Activated CD8-positive, alpha-beta memory T cell treated with anti-CD3 and anti-CD28 coated beads for 24 hours (primary cell): Measurements from ENCODE around the gene LRRTM4.
"Not testable (repeated sequence)": the region's sequence is repeated elsewhere in the genome, so short reads cannot be mapped to it uniquely, and the experiment has no call there.

Experiments used
- DNase-seq: peaks from one replicate; pipeline ENCODE4 v3.0.0-alpha.2; 2020

LRRTM4 gene

DNA sequence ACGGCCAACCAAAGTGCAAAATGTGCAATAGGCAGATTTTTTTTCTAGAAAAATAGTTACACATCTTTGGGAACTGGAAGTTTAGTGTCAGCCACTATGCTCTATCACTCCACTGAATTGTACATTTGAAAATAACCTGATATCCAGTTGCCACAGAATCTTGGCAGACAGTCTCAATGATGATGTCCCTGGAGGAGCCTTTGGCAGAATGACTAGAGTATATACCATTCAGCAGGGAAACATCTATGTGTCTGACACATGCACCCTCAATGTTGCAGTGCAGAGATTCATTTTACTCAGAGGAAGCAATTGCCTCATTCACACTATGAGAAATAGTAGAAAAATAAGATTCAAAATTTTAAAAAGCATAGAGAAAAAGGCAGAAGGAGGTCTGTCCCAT is 475.8 kb downstream of the LRRTM4 start:
- DNase-seq, result no peak

DNA sequence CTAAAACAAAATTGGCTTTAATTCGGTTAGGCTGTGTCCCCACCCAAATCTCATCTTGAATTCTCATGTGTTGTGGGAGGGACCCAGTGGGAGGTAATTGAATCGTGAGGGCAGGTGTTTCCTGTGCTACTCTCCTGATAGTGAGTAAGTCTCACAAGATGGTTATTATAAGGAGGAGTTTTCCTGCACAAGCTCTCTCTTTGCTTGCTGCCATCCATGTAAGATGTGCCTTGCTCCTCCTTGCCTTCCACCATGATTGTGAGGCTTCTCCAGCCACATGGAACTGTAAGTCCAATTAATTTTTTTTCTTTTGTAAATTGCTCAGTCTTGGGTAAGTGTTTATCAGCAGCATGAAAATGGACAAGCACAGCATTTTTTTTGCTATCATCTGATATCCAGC is 476.7 kb downstream of the LRRTM4 start:
- DNase-seq, result not testable (repeated sequence)

DNA sequence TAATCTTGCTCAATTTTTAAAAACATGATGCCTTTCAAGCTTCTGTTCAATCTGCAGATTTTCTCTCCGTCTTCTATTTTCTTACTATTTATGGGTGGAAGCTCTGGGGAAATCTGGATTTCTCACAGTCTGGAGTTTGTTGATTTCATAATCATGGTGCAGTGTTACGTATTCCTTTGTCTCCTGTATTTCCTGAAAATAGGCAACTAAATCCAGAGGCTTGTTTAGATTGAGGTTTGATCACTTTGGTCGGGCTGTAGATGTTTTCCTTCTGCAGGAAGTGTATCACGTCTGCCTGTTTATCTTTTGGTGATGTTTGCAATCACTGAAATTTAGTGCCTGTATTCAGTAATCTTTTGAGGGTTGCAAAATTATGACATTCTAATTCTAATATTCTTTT is 487.7 kb downstream of the LRRTM4 start:
- no peak for DNase-seq

DNA sequence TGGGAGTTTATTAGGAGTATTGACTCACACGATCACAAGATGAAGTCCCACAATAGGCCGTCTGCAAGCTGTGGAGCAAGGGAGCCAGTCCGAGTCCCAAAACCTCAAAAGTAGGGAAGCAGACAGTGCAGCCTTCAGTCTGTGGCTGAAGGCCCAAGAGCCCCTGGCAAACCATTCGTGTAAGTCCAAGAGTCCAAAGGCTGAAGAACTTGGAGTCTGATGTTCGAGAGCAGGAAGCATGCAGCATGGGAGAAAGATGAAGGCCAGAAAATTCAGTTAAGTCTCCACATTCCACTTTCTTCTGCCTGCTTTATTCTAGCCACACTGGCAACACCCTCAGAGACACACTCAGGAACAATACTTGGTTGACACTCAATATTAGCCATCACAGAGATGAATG is 492.9 kb downstream of the LRRTM4 start:
- DNase-seq, result not testable (repeated sequence)

DNA sequence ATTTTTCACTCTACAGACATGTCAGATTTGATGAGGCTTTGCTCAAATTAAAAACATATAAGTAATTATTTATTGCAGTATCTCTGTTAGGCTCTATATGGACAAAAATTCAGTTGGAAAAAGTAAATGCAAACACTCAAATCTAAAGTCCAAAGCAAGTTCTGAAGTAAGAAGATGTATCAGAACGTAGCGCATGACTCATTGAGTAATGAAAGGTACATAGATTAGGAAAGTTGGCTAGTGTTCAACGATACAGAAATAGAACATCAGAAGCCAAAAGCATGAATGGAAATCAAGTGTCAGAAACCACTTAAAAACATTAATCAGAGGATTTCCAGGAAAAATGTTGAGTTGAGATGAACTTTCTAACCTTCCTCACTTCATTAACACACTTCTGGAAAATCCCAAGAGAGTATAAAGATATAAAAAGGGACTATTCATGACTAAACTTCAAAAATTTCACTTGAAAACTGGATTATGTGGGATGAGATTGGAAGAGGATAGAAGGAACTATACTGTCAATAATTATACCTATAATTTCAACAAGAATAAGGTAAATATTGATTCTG is 494.1 kb downstream of the LRRTM4 start:
- DNase-seq, result no peak

DNA sequence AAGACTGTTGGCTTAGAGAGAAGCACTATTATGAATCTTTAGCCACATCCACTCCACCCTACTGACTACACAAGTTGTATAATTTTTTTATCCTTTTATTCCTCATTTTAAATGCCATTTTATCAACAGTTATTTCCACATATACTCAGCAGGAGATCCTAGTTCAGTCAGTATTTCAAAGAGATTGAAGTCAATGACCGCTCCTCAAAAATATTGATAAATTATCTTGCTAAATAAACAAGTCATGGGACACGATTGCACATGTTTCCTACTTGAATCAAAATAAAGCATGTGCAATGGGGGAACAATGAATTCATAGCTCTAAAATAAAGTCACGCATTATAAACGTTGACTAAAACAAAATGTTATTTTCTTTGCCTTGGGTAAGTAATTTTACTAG is 496.5 kb downstream of the LRRTM4 start:
- no peak for DNase-seq

DNA sequence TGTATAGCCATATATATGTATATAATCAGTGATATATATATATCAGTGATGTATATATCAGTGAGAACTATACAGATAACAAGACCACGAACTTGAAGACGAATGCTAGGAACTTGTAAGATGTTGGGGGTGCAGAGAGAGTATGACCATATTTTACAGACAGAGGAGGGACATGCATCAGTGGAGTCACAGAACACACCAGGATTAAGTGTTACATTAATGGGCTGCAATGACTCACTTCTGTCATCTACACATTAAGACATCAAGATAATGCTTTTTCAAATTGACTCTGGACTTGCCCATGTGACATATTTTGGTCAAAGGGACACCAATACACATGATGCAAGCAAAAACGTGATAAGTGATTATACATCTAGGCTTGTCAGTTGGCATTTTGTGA is 501.0 kb downstream of the LRRTM4 start:
- DNase-seq, result no peak

DNA sequence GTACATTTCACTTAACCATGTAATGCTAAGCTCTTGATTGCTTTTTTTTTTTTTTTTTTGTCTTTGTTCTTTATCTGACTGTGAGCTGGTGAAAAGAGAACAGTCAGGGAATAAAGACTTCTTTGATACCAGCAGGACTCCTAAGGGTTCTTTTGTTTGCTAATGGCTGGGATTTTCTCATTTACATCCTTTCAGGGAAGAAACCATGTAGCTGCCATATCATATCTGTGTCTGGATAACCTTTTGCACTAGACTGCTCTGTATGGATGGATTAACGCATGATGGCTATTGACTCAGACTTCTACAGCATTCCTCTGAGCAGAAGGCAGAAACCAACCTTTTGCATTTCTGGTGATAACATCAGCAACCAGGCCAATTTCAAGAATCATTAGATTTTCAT is 504.0 kb downstream of the LRRTM4 start:
- DNase-seq, result no peak

DNA sequence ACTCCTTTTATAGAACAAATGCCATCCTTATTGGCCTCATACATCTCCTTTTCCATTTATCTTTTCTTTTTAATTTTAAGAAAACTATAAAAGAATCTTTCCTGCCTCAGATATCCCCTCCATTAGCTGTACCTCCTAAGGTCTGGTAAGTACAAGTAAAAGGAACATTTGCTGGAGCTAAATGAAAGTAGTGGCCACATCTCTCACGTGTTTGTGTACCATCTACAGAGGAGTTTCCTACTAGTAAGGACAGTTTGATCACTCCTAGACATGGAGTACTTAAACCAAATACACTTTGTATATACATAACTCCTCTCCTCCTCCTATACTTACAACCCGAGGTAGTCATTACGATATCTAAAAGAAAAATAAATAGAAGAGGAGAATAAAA is 504.8 kb downstream of the LRRTM4 start:
- DNase-seq, result no peak

DNA sequence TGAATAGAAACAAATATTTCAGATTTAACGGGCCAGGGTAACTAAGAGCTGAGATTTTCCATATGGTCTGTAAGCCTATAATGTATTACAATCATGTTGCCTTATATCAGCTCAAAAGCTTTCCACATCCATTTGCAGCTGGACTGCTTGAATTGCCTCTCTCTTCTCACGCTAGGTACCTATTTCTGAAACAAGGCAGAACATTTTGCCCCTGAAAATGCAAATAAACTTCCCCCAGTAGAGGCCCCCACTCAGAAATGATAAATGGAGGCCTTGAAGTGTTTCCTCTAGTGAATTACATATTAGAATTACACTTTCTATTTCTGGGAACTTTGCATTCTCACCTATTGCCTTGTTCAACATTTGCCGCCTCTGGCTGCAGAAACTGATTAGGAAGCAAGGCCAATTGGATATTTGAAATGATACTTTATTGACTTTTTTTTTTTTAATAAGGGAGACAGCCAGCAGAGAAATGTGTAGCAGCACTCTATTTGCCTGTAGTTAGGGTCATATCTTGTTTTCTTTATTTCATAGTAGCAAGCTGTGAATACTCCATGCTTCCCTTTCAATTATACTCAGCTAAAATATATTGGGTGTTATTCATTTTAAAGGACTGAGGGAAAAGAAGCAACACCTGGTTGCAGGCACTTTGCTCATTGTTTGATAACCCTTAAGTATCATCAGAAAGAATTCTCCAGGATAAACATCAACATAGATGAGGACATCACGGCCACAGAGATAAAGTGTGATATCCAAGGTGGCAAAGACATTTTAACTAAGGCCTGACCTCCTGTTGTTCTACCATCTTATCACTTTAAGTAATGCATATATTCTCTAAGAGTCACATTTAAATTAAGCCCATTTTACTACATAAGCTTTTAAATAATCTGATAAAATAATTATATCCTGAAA is 505.5 kb downstream of the LRRTM4 start:
- no peak for DNase-seq

DNA sequence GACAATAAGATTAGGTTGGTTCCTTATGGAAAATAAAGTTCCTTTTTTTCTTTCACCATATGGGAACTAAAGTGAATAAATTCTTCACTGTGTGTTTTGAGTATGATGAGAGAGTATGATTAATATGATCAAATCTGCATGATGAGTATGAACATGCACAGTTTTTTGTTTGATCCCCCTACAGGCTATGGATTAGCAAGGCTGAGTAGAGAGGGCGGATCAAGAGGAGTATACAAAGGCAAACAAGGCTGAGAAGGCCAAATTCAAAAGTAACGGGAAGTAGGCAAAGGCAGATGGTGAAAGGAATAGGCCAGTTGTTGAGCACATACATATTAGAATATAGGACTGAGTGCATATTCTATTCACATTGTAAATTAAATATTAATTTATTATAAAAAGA is 508.2 kb downstream of the LRRTM4 start:
- DNase-seq, result no peak

DNA sequence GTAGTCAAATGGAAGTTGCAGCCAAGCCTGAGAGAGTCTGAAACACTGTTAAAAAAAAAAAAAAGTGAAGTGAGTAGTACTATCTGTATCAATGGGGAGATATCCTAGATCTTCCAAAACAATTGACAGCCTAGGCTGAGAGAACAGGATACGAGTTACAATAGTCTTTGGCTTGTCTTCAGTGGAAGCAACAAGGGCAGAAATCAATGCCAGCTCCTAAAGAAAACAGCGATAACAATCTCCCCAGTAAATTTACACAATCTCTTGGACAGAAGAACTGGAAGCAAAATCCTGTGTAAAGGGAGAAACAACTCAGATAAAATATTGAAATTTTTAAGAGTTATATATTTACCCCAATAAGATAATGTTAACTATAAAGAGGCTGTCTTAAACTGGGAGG is 508.7 kb downstream of the LRRTM4 start:
- no peak for DNase-seq

DNA sequence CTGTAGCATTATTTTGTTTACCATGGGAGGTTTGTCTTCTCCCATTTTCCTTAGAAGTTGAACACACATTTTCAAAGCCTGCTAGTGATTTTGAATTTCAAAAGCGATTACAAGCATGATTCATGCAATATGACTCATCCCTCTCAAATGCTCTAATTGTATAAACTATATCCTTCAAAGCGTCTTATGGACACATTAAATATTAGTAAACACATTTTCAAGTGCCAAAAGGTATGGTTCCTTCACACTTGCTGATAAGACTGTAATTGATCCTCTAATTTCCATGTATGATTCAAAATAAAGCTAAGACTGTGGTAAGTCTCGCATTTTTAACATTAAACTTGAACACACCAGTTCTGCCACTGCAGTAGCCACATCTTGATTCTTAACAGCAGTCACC is 512.9 kb downstream of the LRRTM4 start:
- no peak for DNase-seq

DNA sequence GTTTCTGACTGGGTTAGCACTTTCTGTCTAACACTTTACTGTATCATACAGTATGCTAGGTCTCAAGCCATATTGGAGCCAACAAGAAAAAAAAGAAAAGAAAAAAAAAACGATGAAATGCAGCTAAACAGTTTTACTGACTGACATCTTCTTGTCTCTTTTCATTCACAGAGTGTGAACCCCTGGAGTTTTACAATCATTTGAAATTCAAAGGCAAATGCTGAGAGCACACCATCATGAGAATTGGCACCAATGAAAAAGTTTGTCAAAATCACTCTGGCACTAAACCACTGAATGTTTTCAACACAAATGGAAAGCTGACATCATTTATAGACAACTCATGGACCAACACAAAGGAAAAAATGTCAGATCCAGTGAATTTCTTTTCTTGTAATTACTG is 513.3 kb downstream of the LRRTM4 start:
- DNase-seq, result no peak

DNA sequence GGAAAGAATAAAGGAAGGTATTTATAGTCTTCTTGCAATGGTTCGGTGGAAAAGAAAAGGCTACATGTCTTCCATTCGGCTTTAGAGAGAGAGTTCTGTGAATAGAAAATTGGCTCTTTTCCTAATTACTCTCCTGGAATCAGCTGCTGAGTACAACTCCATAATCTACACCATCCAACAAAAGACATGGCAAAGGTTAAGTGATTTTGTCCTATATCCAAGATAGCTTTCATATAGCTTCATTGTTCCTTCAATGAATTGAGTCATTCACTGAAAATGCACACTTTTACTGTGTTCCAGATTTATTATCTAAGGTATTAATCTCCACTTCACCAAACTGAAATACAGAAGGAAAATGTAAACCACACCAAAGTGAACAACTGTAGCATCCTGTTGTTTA is 514.5 kb downstream of the LRRTM4 start:
- DNase-seq, result no peak

DNA sequence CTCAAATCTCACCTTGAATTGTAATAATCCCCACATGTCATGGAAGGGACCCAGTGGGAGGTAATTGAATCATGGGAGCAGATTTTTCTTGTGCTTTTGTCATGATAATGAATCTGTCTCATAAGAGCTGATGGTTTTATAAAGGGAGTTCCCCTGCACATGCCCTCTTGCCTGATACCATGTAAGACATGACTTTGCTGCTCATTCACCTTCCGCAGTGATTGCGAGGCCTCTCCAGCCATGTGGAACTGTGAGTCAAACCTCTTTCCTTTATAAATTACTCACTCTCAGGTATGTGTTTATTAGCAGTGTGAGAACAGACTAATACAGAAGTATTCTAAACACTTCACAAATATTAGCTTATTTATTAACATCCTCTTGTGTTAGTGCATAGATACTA is 516.7 kb downstream of the LRRTM4 start:
- DNase-seq, result no peak

DNA sequence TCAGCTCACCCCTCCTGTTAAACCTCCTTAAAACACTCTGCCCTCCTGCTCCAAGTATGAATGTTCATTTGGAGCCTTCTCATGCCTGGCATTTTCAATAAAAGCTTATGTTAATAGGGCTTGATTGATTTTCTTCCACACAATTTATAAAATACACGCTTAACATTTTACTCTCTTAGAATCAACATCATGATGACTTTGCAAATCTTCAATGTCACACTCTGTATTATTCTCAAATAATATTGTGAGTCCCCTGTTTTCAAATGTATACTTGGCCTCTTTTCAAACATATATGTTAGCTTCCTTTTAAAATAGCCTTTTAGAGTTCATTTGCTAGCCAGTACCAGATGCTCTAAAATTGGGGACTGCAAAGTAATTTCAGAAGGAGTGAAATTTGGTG is 520.3 kb downstream of the LRRTM4 start:
- DNase-seq, result no peak

DNA sequence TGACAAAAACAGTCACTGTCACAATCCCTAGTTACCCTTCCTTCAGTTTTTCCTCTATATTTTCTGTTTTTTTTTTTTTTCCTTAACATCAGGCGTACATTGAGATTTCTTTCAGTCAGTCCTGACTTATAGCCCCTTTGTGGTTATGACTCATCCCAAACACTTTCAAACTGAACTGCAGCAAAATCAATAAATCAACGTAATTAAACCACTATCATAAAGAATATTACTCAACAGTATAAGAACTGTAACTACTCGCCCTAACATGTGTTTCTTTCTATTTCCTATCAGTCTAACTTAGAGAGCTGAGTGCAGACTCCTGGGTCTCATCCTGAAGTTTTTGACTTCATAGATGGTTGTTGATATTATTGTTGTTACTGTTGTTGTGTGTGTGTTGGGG is 523.5 kb downstream of the LRRTM4 start:
- DNase-seq, result no peak

DNA sequence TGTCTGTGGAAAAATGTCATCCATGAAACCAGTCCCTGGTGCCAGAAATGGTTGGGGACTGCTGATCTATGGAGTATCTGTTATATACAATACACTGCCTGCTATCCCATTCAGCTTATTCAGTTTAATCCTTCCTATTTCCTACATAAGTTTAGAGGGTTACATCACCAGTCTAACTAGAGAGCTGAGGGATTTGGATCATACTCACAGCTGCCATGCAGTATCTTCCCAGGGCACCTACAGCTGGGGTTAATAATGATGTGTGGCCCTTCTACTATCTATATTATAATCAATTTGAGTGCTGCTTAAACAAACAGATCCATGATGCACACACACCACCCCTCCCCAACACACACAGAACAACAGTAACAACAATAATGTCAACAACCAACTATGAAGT is 524.0 kb downstream of the LRRTM4 start:
- no peak for DNase-seq

DNA sequence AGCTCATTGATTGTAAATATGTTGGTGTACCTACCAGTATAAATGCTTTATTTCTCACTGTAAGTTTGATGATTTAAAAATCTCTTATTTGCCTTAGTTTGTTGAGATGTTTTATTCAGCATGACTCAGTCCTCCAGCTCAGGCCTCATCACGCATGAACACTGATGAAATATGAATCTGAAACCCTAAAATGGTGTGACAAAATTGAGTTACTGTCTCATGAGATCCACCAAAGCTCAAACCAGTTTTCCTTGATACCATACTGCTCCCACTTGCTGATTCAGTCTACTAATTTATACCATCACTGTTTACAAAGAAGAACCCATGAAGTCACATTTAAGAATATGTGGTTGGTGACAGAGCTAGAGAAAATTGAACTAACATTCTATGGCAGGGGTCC is 524.9 kb downstream of the LRRTM4 start:
- DNase-seq, result no peak

DNA sequence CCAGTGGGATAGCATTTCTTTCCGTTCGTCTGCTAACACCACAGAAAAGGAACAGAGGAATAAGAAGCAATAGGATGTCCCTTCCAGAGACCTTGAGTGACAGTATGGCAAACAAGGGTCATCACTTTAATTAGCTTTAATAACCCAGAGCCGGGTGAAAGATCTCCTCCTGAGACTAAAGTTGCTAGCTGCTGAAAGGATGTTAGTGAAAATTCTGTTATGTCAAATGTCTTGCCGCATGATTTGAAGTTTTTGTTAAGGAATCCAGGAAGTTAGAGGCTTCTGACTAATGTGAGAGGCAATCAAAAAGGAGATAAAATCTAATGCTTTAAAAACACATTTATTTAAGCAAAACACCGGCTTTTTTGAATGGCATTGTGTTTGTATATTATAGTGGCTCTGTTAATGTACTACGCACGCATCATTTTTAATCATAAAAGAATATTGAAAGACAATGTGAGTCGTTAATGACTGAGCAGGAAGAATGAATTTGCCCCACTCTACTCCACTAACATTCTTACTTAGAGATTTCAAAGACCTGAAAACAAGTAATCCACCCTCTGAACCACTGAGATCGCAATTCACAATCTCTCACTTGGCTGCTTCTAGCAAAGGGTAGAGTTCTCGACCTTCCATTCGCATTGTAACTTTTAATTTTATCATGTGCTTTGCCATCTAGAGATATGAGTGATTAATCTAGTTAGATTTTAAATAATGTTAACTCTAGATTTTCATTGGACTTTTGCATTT is 536.6 kb downstream of the LRRTM4 start:
- no peak for DNase-seq

DNA sequence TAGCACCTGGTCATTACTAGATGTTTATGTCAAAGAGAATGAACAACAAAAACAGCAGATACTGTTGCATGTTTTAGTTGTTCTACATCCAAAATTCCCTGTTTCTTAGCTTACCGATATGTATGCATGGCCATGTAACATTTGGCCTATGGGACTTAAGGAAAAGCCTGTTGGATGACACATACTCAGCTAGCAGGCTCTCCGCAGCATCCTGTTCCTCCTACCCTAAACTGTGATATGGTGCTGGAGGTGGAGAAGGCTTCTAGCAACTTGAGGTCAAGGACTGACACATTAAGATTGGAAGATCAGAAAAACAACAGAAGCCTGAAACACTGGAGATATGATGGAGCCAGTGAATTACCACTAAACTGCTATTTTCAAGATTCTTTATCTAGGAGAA is 537.8 kb downstream of the LRRTM4 start:
- no peak for DNase-seq

DNA sequence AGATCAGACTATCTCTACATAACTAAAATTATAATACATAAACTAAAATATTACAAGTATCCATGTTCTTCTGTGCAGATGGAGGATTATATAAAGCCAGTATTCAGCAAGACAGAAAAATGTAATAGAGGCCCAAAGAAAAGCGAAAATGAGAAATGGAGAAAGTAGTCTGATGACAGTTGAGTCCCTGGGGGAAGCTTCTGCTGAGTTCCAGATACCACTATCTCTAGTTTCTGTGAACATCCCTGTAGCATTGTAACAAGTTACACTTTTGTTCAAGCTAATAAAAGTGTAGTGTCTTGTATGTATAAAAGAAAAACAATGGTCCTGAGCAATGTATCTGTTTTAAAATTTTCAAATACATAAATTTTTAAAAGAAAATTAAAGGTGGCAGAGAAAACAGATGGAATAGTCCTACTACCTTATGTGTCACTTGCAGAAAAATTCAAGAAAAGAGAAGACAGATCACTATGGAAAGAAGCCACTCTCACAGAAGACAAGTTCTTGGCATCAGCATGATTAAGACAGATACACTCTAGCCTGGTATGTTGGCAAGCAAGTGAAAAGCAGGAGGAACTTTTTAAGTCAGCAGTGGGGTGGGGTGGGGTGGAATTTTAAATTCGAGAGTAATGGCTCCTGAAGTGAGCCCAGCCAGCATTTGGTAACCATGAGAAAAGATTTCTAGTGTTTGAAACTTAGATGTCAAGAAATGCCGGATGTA is 541.9 kb downstream of the LRRTM4 start:
- no peak for DNase-seq
